Amniotic epithelial cell (primary cell): ENCODE results near the gene TENT4B.

Experiments
- DNase-seq: peaks from one replicate; pipeline ENCODE4 v3.0.0-alpha.2; 2010; ENCODE audit warnings: low read depth

Gene TENT4B

DNA sequence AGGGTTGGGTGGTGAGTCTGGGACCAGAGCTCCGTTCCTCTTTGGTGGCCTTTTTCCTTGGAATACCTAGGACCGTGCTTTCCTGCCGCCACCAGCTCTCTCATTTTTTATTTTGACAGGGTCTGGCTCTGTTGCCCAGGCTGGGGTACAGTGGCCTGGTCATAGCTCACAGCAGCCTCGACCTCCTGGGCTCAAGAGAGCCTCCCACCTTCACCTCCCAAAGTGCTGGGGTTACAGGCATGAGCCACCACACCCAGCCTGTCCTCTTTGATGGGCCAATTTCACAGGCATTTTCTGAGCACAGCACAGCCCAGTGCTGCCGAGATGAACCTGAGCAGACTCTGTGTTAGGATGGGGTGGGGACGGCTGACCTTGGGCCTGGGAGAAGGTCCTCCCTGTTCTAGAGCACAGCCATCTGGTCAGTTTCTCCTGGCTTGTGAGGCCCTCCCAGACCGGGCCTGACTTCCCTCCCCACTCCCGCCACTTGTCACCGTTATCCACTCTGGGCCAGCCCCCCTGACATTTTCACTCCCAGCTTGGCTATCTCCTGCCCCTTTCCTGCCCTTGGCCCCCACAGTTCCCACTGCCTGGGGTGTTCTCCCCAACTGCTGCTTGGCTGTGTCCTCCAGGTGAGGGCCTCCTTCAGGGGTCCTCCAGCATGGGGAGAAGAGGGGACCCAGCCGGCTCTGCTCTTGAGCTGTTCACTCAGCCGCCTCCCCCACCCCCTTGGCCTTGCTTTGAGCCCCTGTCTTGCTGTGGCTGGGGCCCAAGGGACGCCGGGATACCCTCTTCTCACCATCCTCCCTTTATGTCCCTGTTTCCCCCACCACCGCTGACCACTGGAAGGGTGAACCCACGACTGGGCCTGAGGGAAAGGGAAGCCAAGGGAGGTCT lies 118.3 kb downstream of the TENT4B start:
- peak; percentile 9 for DNase-seq

DNA sequence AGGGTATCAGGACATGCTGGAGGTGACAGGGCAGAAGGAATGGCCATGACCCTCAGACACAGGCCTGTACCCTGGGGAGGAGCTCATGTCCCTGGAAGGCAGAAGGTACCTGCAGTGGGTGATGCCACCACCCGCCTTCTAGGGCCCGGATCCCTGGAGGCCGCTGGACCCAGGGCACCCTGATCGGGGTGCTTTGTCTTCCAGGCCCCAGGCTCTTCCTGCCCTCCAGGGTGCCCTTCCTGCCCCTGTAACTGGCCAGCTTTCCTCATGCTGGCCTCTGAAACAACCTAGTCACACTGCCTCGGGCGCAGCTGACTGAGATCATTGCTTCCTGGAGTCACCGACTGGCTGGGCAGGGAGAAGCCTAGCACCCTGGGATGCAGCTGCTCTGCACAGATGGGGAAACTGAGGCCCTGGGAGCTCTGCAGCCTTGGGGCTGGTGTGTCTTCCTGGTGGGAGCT lies 119.0 kb downstream of the TENT4B start:
- DNase-seq: no peak

DNA sequence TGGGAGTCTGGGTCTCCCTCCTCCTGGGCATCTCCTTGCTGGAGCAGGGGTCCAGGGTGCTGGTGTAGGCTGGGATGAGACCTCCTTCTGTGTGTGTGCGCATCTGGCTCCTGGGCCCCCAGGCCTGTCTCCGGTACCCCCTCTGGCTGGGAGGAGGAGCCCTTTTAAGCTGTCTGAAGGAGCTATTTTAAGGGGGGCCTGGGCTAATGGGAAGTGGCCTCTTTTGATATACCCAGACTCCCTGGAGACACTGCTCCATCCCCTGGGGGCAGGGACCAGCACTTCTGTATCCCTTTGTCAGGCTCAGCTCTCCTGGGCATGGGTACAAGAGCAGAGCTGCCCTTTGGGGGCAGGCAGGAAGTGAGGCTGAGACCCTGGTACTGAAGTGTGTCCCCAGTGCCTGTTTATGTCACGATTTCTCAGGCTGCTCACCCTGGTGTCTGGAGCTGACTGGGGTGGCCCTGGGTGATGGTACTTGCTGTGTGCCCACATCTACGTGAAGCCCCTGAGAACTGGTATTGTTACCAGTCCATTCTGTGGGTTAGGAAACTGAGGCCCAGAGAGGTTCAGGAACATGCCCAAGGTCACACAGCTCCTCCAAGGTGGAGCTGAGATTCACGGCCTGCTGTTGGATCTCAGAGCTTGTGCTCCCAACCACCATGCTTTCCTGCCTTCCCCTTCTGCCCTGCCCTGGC lies 119.7 kb downstream of the TENT4B start:
- DNase-seq: no peak

DNA sequence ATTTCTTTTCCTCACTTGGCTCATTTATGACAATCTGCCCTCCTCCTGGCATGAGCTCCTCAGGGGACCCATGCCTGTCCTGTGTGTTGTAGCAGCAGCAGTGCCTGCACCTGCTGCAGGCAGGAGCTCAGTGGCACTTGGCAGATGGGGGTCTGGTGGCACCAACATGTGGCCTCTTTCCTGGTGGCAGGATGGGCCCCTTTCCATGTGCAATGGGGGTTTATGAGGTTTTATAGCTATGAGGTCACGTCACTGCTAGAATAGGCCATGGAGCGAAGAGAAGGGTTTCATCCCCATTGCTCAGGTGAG lies 120.2 kb downstream of the TENT4B start:
- DNase-seq: no peak

DNA sequence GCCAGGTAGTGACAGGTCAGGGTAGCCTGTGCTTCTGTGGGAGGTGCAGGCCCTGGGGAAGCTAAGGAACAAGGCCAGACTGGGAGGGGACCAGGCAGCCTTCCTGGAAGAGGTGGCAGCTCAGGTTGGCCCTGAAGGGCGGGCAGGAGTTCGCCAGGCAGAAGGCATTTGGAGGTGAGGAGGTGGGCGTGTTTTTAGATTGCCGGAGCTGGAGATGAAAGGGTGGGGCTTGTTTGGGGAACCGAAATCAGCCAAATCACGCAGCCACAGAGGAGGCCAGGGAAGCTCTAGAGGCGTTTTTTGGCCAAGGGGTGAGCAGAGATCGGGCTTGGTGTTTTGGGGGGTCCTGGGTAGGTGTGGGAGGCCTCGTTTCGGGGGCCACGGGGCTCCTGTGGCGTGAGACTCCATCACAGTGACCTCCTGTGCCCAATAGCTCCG lies 120.8 kb downstream of the TENT4B start:
- DNase-seq: no peak

DNA sequence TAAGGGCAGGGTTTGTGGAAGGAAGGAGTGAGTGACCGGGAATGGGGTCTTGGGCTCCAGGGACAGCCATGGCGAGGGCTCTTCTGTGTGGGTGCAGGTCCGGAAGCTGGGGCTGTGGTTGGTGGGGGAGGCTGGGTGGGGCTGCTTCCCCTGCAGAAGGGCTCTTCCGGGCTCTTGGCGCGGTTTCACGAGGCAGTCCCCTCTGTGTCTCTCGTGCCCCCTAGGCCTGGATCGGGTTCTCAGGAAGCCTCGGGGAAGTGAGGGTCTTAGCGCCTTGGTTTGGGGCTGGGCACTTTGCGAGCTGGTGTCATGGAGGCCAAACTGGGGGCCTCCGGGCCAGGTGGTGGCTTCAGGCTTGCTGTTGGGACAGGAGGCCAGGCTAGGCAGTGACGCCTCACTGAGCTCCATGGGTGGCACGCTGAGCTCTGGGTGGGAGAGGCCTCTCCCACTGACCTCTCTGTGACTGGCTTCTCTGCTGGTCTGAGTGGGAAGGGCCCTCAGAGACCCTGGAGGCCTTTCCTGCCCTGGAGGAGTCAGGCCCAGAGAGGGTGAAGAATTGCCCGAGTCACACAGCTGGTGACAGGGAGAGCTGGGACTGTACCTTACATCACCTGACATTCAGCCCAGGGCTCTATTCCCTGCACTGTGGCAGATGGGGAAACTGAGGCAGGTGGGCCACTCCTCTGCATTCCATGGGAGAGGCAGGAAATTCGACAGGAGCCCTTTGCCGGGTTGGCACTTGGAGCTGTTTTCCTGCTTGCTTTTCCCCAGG lies 121.4 kb downstream of the TENT4B start:
- no peak for DNase-seq

DNA sequence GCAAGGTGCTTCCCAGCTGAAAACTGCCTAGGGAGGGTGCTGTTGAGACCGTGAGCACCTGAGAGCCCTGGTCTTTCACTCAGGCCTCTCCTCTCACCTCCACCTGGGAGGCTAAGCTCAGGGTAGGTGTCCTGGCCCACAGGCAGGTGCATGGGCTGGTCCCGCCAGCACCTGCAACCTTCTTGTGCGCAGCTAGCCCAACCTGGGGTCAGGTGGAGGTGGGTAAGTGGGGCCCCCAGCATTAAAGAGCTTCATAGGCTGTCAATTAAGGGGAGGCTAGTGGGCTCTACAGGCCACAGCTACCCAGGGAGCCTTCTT lies 122.0 kb downstream of the TENT4B start:
- no peak for DNase-seq

DNA sequence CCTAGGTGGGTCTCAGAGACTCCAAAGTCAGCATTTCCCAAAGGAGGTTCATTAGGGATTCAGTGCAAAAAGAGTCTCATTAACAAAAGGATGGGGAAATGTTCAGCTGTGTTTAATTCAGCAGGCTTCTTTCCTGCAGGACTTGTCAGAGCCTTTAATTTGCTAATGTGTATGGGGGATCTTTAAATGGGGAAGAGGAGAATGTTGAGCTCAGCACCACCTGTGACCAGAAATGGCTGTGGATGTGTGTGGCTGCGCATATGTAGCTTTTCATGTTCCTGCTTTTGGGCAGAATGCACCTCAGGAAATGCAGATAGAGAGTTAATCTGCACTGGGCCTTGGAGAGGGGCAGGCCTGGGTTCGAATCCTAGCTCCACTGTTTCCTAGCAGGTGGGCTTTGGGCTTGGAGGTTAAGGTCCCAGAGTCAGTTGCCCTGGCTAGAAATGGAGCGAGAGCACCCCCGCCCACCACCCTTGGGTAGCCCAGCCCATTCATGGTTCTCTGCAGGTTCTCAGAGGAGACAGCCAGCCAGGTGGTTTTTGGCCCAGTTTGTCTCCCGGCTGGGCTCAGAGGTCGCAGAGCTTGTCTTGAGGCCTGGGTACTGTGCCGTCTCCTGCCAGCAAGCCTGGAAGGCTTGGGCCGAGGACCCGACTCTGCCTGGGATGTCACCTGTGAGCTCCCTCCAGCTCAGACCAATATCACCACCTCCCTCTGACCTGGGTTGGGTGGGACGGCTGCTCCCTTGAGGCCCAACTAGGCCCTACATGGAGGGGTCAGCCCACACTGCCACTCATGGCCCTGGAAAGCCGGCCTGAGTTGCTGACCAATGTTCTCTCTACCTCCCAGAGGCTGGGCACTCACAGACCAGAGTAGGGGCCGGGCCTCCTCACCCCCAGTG lies 122.6 kb downstream of the TENT4B start:
- no peak for DNase-seq

DNA sequence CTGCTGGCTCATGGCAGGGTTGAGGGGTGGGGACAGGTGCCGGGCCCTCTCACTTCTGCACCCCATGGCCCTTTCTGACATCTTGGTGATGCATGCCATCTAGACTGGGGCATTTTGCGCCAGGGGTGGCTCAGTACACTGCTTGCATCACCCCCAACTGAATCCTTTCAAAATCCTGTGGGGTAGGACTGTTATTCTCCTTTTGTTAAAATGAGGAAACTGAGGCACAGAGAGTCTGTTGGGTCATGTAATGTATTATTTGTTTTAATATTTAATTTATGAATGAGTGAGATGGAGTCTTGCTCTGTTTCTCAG lies 123.2 kb downstream of the TENT4B start:
- no peak for DNase-seq

DNA sequence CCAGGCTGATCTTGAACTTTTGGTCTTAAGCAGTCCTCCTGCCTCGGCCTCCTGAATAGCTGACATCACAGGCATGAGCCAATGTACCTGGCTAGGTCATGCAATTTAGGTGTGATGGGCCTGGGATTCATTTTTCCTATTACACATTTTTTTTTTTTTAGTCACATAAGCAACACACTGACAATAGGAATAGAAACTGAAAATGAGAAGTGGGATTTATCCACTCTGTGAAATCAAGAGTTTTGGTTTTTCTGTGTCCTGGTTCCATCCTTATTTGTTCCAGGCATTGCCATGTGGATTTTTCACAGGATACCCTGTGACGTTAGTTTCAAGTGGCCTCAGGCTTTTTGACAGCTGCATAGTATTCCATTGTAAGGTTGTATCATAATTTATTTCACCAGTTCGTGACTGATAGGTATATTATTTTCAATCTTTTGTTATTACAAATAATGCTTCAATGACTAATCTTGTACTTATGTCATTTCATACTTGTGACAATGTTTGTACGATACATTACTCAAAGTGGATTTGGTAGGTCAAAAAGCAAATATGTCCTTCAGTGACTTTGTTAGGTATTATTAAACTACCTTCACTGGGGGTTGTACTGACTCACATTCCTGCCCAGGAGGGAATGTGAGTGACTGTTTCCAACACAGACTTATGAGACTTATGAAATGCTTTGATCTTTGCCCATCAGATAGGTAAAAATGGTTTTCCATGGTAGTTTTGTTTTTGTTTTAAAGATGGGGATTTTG lies 123.9 kb downstream of the TENT4B start:
- no peak for DNase-seq

DNA sequence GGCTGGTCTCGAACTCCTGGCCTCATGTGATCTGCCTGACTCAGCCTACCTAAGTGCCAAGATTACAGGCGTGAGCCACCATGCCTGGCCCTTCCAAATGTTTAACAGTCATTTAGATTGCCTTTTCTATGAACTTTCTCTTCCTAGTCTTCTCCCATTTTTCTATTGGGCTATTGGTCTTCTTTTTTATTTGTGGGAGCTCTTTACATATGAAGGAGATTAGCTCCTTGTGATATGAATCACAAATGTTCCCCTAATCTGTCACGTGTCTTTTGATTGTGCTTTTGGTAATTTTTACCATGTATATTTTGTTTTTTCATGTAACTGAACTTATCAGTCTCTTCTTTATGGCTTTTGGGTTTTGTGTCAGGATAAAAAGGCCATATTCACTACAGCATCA lies 125.1 kb downstream of the TENT4B start:
- DNase-seq: no peak

DNA sequence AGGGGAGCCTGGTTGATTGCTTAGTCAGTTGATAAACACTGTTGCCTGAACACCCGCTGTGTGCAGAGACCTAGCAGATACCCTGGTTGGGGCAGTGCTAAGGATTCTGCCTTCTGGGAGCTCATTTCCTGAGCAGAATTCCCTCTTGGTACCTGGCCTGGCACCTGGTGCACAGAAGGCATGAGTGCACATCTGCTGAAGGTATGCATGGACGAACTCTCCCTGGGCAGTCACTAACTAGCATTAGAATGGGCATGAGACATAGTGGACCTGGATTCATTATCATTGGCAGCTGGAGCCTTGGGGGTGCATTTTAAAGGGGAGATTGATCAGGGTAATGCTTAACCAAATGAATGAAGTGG lies 126.4 kb downstream of the TENT4B start:
- no peak for DNase-seq

DNA sequence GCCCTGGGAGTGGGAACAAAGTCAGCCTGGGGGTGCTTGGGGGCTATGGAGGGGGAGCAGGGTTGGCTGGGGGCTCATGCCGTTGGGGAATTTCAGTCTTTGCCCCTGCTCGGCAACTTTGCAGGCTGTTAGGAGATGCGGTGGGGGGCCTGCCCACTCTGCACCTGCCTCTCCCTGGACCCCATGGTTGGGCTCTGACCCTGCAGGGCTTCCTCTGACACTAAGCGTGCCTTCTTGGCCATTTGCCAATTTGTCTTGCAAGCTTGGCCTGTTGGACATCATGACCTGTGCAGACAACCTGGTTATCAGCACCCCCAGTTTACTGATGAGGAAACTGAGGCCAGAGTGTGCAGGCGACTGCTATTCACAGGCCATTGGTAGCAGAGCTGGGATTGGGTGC lies 127.8 kb downstream of the TENT4B start:
- DNase-seq: no peak
